Prostate gland (tissue), 2 donors: Measurements from ENCODE around the gene ZBTB5.

ENCODE experiments used
- CTCF ChIP-seq, 4 experiments: fragments of 200-600 bp in 2 of 4; fragments of 450-650 bp in 2 of 4; sonication (generic) in 2 of 4; IDR thresholded peaks; 1 replicate in 3 of 4; 2 replicates in 1 of 4; pipeline ENCODE4 v1.5.1; 2016 to 2019; ENCODE audit warnings: antibody characterized with exemption in 4 of 4, mild to moderate bottlenecking in 2 of 4, moderate library complexity in 2 of 4
- POLR2A ChIP-seq: fragments of 450-650 bp; IDR thresholded peaks from one replicate; pipeline ENCODE4 v1.6.1; 2016; ENCODE audit warnings: antibody characterized with exemption, mild to moderate bottlenecking
- POLR2AphosphoS5 ChIP-seq: sonication (generic); formaldehyde crosslinking; IDR thresholded peaks from one replicate; pipeline ENCODE4 v1.6.1; 2017; ENCODE audit warnings: antibody characterized with exemption

GRCh38 chr9:37441776-37442370 is 23.4 kb downstream of the ZBTB5 start:
- TF ChIP-seq CTCF (IDR thresholded peaks at IDR 0.05) (no peak), POLR2AphosphoS5 (no peak), POLR2A (no peak)
